ENCODE results near the gene KIF26B.

Gene KIF26B

DNA sequence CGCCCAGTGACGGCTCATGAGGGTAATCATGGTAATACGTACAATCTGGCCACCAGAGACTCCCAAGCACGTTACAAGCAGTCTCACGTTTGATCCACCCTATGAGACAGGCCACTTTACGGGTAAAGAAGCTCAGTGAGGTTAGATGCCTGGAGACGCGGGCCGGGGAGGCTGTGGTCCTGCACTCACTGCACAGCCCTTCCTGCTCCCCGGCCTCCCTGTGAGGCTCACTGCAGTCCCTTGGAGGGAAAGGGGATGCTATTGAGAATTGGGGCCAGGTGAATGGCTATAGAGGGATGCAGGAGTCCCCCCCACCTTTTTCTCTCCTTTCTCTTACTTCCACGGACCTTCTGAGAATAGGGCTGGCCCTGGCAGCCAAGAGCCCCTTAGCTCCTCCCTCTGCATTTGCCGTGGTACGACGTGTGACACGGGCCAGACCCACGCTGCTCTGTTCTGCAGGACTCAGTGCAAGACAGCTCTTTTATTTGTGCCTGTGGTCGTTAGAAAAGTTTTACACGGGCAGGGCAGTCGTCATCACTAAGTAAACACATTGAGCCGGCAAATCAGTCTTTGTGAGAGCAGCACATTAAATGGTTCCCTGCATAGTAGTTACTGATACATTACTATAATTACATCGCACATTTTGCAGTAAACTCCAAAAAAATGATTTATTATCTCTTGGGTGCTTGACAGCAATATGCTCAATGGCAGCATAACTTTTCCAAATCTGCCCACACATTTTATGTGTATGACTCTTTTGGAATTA, 18.8 kb downstream of the KIF26B start:
- DNase-seq: peak; percentile 16

DNA sequence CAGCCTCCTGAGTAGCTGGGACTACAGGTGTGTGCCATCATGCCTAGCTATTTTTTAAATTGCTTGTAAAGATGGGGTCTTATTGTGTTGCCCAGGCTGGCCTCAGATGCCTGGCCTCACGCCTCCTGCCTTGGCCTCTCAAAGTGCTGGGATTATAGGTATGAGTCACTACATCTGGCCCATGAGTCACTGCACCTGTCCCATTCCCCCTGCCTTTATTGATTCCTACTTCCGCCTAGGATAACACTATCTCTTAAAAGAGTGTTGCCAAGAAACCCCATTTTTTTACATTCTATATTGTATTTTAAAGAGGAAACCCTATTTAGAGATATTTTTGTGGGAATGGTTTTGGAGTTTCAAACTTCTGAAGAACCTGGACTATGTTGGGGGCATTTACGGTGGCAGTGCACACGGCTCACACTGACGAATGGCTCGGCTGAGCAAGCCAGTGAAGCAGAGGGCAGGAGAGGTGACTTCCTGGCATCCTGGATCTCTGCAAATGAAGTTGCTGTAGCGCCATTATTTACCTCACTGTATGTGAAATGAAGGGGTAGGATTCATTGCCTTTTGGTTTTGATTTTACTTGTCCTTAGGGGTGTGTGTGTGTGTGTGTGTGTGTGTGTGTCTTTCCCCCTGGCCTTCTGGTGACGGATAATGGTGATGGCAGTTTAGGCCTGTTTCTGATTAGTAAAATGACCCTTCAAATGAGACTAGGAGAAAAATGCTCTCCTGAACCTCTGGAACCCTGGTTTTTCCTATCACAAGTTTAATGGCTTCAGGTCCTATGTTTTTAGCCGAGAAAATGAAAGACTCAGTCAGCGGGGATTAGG, 22.5 kb downstream of the KIF26B start:
- peak; percentile 38 for DNase-seq

DNA sequence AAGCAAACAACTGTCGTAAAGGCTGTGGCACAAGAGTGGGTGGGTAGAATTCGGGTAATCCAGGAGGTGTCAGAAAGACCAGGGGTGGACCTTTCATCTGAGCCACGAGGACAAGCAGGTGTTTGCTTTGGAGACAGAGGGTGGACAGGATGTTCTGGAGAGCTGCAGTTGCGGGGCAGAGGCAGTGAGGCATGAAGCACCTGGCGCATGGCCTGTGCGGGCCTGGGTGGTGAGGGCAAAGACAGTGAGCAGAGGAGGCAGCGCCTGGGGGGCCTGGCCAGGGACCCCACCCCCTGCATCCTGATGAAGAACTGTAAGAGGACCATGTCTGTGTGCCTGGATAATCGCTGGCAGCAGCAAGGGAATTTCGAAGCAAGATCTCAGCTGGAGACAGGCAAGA, 24.9 kb downstream of the KIF26B start:
- DNase-seq: peak; percentile 76

DNA sequence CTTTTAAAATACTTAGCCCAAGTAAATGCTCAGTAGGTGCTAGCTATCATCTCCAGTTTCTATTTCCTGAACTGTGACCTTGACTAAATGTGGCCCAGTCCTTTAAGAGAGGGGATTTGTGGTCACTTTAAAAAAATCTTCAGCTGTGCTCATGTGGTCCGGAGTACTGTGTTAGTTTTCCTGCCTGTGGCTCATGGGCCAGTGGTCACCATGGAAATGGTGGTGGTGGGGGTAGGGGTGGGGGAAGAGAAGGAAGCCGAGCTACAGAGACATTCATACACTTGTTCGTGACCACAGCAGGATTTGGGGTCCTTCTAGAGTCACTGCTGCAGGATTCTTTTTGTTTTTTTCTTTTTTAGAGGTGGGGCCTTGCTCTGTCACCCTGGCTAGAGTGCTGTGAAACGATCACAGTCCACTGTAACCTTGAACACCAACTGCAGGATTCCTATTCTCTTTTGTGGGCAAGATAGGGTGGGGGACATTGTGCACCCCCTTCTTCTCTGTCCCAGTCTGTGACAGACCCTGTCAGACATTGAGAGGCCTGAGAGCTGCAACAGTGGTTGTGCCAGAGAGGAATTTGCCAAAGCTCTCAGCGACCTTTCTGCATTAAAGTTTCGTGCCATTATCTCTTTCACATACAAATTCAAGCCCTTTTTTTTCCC, 25.8 kb downstream of the KIF26B start:
- no peak for DNase-seq

DNA sequence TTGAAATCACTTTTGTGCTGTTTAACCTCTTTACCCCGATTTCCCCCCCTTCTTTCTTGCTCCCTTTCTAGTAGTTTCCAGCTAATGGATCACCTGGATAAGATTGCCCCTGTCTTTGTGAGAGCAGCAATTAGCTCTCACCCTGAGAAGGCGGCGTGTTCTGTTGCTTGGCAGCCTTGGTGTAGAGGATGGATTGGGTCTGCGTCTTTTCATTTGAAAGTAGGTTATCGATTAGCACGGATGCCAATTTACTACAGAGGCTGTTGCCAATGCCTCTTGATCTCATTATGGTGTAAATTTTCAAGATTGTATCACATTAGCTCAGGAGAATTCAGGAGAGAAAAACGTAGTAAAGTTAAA, 26.4 kb downstream of the KIF26B start:
- no peak for DNase-seq

DNA sequence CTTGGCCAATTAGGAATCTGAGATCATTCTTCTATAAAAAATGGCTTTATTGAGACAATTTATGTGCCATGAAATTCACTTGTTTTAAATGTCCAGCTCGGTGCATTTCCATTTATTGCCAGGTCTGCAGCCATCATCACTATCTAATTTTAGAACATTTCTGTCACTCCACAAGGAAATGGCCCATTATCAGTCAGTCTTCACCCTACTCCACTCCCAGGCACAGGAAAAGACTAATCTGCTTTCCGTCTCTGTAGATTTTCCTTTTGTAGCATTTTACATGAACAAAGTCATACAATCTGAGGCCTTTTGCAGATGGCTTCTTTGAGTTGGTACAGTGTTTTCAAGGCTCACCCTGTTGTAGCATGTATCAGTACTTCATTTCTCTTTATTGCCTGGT, 27.2 kb downstream of the KIF26B start:
- DNase-seq: no peak

DNA sequence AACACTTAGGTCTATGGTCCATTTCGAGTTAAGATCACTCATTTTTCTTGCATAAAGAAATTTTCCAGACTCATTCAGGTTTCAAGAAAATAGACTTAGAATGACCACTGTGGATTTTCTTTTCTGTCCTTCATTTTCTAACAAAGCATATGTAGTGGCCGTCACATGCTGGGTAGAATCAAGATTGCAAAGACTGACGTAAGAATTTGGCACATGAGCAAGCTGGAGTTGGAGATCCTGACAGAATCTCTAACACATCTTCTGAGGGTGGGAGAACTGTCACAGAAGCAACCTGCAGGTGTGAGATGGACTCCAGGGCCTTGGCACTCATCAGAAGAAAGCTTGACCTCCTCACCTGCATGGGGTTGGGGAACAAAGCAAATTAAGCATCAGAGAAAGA, 28.6 kb downstream of the KIF26B start:
- no peak for DNase-seq

DNA sequence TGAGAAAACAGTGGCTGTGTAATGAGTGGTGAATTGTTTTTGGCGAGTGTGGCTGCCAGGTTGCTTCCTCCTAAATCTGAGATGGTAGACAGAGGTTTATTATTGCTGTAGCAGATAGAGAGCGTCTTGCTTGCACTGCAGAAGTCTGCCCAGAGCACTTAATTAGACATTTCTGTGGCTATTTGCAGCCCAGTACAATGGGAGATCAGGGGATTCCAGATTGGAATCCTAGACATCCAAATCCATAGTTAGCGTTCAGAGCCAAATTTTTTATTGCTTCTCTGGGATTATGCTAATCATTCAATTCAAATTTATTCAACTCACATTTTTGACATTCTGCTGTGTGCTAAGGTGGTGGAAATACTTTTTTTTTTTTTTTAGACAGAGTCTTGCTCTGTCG, 30.0 kb downstream of the KIF26B start:
- no peak for DNase-seq

DNA sequence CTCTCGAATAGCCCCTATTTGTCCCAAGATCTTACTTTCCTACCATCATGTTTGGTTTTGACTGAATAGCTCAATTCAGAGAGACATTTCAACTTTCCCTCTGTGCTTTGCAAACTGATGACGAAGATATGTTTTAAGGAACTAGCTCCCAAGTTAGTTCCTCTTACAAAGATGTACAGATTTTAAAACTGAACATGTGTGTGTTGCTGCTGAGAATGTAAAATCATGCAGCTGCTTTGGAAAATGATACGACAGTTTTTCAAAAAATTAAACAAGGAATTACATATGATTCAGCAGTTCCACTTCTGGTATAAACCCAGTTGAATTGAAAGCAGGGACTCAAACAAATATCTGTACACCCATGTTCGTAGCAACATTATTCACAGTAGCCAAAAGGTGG, 33.6 kb downstream of the KIF26B start:
- DNase-seq: no peak

DNA sequence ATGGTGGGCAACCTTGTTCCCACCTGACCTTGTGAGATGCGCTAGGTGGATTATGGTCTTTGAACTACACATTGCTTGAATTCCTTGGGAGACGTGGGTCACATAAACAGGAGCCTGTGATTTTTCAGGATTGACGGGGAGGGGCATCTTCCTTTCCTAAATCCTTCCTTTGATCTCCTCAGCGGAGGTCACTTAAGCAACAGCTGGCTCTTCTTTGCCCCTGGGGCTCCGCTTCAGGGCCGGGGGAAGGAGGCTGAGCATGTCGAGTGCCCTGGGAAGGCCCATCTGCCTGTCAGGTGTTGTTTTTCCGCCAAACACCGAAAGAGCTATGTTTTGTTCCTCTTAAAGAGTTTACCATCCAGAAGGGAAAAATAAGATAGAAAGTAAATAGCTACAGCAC, 40.6 kb downstream of the KIF26B start:
- no peak for DNase-seq

DNA sequence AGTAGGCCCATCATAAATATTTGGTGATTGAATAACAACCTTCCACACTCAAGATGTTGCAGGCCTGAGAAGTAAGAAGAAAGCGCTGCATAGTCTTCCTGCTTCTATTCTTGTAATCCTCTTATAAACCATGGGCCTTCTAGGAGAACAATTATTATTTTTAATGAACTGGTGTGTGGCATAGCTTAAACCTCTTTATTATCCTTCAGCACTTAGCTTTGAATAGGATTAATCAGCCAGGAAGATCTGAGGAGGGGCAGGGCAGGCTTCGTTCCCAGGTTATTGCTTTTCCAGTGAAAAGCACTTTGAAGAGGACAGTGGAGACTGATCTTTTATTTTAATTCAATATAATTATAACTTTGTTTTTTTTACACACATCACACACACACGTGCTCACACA, 42.3 kb downstream of the KIF26B start:
- no peak for DNase-seq

DNA sequence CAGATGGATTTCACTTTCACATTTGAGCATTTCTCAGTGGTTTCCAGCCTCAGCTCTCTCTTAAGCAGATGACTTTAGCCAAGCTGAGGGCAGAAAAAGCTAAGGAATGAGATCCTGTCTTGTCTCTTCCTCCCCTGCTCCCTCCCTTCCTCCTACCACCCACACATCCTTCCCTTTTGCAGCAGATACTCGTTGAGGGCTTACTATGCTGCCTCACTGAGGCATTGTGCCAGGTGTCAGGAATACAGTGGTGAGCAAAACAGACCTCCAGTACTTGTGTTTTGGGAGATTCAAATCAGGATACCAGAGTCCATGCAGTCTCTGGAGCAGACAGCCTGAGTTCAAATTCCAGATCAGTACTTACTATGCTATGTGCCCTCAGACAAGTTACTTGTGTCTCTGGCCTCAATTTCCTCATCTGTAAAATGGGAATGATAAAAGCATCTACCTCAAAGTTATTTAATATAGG, 43.2 kb downstream of the KIF26B start:
- DNase-seq: no peak

DNA sequence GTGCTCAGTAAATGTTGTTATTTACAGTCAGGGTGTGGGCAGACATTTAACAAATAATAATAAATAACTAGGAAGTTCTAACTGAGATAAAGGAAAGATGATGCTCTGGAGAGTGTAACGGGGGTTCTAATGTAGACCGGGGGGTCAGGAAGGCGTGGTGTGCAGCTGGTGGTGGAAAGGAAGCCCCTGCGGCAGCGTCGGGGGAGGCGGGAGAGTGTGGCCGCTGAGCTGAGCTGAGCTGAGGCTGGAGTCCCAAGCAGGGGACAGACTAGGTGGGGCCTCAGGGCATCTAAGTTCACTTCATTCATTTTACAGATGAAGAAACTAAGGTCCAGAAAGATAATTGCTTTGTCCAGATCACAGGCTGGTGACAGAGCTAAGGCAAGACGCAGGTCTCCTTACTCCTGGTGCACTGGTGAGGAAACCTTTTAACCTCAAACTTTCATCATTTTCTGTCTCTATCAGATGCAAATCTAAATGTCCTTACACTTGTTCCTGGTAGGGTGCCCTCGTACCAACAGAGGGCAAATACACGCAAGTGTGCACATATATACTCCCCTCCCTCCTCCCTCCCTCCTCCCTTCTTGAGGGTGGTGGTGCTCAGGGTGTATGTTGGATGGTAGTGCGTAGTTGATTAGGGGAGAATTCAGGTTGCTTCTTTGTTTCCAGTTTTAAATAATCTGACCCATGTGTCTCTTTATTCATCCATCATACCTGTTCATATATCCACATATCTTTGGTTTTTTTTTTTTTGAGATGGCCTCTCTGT, 44.1 kb downstream of the KIF26B start:
- no peak for DNase-seq

DNA sequence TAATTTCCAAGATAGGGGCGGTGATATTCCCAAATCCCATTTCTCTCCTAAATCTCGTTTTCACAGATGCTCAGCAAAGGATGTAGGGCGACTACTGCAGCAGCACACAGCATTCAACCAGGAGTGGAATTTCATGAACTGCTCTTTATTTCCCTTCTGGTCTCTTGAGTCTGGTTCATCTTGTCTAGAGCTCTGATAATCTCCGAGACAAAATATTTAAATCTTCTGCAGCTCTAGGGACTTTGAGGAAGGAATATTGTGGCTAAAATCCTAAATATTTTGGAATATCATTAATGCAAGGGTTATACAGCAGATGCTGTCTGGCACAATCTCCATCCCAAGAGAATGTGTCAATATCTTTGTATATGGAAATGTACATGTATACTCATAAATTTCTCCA, 45.4 kb downstream of the KIF26B start:
- DNase-seq: no peak

DNA sequence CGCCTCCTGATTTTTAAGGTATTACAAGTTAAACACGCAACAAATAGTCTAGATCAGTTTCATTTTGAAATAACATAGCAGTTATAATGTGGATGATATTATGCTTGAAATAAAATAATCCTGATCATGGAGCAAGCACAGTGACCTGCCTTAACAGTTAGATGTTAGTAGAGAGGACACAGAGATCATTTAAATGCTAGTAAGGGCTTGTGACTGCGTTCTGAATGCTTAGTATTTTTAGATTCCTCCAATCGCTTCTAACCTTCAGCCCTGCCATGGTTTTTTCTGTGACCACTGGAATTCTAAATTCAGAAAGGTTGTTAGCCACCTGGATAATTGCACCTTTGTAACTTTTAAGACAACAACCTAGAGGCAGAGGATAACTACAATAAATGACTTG, 46.4 kb downstream of the KIF26B start:
- DNase-seq: no peak

DNA sequence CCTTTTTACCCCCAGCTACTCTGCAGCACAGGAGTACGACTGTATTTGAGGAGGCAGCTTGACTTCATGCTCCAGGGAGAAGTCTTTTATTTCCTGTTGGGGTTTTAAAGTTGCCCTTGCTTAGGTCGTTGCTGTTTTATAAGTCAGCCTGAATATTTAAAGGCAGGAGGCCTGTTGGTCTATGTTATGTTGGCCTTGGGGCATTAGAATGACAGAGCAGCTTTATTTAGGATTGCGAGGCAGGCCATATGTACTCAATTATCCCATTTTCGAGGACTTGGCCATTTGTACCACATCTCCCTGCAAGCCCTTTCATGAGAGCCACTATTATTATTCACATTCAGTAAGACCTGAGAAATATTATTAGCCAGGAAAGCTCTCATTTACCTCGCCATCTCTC, 47.0 kb downstream of the KIF26B start:
- DNase-seq: no peak

DNA sequence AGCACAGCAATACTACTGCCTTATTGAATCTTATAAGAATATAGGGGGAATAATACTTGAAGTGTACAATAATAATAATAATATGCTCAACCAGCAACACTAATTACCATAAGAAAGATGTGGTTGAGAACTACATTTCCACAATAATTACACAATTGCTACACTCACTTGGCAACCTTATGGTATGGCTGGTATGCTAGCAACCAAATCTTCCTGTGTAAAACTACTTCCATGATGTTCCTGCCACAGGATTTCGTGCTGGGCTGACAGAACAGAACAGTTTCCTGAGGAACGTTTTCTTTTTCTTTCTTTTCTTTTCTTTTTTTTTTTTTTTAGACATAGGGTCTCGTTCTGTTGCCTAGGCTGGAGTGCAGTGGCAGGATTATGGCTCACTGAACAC, 50.6 kb downstream of the KIF26B start:
- DNase-seq: no peak

DNA sequence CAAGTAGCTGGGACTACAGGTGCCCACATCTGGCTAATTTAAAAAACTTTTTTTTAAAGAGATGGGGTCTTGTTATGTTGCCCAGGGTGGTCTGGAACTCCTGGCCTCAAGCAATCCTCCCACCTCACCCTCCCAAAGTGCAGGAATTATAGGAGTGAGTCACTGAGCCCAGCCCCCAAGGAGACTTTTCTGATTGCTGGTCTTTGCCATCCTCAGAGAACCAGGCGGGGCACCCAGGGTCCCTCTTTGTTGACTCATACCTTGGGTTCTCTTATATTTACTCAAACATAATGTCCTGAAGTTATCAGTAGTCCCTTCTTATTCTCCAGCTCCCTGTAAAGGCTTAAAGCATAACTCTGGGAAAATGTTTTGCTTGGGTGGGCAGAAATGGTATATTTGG, 51.1 kb downstream of the KIF26B start:
- DNase-seq: no peak

DNA sequence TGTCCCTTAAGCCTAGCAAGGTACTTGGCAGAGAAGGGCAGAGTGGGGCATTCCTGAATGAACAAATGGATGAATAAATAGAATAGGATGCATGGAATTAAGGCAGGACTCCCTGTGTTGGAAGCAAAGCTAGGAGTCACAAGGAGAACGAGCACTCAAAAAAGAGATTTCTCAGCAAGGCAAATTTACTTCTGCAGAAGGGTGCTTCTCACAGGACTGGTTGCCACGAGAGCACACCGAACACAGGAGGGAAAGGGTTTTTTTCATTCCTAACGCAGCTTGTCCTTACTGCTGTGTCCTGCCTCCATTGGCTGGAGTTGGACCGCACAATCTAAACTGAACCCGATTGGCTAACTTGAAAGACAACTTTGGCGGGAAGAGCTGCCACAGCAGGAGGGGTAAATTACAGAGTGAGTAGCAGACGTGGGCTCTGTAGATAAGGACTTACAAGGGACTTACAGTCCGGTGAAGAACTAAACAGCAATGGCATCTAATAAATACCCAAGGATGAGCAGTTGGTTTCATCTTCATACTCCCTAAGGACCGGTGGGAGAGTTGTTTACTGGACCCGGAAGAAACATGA, 52.4 kb downstream of the KIF26B start:
- no peak for DNase-seq

DNA sequence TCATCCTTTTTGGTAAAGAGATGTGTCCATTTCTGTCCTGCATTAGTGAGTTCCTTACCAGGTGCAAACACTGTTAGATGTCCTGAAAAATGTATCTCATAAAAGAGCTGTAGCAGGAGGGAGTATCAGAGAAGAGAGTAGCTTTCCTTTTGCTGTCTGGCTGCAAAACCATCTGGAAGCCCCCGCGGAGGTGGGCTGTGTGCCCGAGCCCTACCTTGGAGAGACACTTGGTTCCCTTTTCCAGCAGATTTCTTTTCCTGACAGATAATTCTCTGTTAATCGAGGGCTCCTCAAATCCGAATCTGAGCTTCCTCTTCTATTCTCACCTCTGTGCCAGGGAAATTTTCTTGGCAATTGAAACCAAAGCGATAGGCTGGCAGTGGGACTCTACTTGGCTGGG, 53.0 kb downstream of the KIF26B start:
- no peak for DNase-seq

DNA sequence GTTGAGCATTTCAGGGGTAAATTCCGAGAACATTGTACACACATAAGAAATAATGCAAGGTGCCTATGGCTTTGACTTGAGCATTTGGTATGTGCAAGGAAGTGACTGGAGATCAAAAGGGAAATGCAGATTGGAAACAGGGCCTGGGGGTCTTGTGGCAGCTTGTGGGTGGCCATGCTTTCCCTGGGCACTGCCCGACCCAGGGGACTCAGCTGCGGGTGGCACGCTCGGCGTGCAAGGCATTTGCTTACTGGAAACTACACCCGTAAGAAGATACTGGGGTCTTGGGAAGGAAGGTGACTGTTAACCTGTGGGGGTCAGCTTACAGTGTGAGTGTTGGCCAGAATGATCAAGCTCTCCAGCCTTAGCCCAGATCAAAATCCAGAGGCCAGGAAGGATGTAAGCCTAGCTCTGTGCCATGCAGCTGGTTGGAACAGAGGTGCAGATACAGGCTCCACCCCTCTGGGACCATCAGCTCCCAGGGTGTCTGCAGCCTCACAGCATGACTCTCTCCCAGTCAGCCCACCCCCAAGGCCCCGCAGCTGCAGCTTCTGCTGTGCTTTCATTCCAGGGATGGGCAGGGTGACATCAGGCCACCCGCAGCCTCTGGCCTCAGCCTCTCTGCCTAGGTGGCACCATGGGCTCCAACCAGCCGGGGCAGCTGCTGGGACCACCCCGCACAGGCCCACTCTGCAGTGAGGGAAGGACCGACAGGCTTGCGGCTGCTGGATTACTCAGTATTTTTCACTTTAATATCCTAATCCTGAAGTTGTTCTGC, 55.1 kb downstream of the KIF26B start:
- DNase-seq: no peak

All from NCI-H510A treated with DMSO at 0.1 percent for 48 hours (cell line).